NCI-H345 (cell line): Measurements from ENCODE around the gene KDM4C.
"Not testable (repeated sequence)": the region's sequence is repeated elsewhere in the genome, so short reads cannot be mapped to it uniquely, and the experiment has no call there.

Experiments
- DNase-seq: peaks from one replicate; lab custom pipeline; 2025; lab: John Stamatoyannopoulos, UW

KDM4C gene

DNA sequence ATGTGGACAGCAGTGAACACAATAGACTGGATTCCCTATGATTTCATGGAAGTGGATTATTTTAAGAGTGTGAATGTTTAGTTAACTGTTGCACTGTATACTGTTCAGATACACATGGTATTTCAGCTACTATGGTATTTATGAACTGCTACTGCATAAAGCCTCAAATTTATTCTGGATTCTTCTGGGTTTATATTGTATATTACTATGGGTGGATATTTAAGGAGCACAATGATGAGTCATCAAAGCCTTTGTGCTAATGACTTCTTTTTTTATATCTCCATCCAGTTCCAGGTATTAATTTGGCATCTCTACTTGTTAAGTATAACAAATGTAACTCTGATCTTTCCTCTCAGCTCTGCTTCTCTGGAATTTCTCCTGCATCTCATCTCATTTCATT is 6.8 kb downstream of the KDM4C start:
- no peak for DNase-seq

DNA sequence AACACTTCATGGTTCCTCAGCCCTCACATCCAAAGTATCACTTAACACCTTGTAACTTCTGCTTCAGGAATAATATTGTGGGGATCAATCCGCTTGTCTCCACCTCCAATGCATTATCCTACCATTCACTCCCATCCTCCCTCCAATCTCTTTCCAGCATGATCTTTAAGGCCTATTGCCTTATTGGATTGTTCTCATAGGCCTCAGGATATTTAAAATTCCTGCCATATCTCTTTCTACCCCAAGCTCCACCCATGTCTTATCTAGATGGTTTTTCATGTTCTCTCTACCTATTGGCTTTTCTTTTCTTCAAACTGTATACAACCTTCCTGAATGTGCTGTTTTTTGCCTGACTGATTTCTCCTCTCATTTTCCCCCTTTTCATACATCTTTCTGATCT is 7.2 kb downstream of the KDM4C start:
- DNase-seq: no peak

DNA sequence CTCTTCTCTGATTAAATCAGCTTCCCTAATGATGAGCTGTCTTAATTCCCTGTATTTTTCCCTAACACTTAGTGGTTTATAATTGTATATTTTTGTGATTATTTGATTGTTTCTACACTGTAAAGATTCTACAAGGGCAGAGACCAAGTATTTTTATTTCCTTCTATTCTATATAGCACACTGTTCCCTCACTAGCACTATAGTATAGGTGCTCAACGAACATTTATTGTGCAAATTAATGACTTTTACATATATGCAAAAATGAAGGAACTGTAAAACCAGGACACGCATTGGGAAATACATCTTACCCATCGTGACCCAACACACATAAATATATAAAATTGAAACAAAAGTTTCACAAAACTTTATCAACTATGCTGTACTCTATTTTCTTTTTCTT is 7.6 kb downstream of the KDM4C start:
- DNase-seq: no peak

DNA sequence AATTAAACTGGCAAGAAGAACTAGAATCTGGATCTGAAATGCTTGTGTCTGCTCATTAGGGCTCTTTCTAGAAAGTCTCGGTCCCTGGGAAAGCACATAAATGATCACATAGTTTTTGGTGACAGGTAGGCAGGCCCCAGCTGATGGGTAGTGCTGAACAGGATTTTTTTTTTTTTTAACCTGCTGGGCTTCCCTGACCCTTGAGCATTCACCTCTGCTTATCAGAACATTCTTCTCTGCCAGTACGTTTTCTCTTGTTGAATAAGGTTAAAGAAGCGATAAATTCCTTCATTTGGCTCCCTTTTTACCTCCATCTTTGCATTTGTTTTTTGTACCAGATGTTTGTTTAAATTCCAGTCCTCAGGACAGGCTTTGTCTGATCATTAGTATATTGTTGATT is 8.8 kb downstream of the KDM4C start:
- no peak for DNase-seq

DNA sequence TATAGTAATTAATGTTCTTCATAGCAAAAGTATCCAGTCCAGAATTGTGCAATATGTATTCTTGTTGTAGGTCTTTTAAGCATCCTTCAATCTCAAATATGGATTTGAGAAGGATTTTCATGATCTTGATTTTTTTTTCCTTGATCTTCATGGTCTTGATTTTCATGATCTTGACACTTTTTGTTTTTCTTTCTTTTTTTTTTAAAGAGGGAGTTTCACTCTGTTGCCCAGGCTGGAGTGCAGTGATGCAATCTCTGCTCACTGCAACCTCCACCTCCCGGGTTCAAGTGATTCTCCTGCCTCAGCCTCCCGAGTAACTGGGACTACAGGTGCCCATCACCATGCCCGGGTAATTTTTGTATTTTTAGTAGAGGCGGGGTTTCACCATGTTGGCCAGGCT is 10.8 kb downstream of the KDM4C start:
- DNase-seq: not testable (repeated sequence)

DNA sequence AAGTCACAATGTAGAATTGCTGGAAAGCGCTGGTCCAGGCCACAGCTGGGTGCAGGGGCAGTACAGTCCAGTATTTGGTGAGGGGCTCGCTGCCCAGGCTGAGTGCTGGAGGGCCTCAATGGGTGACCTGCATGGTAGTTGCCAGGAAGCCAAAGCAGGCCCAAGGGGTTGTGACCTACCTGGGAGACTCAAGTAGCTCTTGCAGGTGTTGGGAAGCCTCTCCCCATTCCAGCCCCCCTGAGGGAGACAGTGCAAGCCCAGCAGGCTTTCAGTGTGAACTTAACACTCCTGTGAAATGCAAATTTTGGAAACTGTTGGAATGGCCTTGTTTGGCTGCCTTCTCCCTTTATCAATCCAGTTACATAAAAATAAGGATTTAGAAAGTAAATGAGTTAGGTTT is 13.9 kb downstream of the KDM4C start:
- DNase-seq: no peak

DNA sequence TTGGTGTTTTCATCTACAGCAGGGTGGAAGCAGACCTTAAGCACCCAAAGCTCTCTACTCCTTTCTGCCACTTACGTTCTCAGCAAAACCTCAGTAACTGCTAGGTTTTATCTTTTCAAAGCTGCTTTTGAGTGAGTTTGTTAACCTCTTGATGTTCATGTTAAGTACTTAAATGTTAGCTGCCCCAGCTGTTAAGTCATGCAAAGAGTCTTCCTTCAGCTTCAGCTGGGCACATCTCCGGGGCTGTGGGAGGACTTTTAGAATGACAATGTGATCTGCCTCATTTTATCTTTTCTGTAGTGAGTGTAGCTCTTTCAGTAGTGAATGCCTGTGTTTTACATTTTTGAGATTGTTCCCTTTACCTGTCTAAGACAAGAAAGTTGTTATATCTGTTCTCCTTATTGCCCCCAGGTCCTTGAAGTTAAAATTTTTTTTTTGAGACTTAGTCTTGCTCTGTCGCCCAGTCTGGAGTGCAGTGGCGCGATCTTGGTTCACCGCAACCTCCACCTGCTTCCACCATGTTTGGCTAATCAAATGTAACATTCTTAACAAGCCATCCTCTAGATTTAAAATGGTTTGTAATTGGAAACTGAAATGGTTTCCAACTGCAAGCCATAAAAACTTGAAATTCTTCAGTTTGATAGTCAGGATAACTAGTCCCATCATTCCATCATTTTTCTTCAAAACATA is 19.6 kb downstream of the KDM4C start:
- DNase-seq: no peak

DNA sequence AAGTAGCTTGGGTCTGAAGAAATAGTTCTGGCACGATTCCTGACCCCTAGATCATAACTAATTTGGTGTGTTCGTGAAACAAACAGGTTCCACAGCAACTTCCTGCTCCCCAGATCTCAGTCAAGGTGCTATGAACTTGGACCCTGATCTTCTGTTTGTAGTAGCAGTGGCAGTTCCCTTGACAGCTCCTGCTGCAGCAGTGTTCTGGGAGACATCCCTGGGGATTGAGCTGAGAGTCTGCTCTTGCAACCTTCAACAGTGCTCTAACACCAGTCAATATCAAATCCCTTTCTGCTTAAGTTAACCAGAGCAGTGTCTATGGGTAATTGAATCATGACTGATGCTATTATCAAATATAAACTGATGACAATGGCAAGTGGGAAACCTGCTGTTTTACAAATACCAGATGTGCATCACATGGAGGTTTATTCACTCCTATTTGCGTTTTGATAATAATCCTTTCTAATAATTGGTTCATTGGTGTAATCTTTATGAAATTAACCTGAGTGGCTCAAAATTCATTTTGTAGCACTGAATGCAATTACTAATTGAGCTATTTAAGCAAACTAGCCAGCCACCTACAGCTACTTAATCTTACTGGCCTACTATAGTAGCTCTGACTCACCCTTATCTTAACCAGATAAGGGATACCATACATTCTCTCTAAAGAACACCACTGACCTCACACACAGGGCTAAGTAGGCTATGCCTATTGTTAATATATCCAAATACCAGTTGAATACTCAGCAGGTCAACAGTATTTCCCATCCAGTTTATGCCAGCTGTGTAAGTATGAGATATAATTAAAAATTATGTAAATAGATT is 21.9 kb downstream of the KDM4C start:
- peak; percentile 16 for DNase-seq

DNA sequence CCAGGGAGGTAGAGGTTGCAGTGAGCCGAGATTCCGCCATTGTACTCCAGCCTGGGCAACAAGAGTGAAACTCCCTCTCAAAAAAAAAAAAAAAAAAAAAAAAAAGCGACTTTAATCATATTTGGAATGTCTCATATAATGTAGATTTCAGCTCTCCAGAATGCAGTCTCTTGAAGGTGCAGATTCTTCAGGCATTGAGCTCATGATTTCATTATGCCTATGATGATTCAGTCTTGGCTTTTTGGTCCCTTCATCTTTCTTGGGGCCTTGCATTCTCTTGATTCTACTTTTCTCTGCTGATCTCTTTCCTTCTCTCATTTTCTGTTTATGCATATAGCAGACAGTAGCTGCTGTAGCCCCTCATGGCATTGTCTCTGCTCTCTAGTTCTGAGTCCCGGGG is 22.9 kb downstream of the KDM4C start:
- DNase-seq: no peak

DNA sequence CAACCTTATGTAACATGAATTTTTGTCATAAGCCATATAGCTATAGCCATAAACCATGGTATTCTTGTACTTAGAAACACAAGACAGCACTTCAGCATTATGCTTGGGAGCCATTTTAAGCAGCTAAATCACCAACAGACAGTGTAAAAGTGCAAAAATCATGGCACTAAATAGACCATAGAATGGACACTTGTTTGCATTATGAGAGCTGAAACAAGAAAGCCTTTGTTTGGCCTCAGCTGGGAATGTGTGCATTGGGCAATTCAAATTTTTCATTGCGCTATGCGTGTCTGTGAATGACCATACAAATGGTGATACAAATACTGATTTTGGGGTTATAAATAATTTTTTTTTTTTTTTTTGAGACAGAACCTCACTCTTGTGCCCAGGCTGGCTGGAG is 23.7 kb downstream of the KDM4C start:
- DNase-seq: no peak

DNA sequence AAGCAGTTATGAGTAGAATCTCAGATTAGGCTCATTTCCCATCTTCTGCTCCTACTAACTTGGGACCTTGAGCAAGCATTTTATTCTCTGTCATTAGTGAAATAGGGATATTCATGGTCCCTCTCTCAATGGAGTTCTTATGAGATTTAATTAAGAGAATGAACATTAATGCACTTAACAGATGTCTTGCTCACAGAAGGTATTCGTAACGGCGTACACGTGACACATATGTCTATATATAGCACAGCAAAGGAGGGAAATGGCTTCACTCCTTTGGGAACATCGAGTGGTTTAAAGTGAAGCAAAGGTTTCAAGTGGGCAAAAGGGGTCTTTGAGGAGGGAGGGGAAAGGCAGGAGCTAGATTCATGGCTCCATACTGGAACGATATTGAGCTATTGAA is 24.6 kb downstream of the KDM4C start:
- DNase-seq: no peak

DNA sequence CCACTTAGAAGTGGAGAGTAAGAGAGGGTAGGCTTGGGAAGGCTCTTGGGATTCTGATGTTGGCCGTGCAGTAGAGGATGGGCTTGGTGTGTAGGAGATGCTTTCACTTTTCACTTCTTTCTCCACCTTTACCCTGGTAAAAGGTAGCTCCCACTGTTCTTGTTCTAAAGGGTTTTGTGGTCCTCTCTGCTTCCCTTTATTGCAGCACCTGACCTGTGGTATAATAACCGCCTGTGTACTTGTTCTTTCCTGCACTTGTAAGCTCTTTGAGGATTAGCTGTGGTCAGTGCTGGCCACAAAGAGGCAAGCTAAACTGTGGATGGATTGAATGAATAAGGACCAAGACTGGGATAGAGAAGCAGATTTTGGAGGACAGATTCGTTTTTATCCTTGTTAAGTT is 25.2 kb downstream of the KDM4C start:
- DNase-seq: no peak

DNA sequence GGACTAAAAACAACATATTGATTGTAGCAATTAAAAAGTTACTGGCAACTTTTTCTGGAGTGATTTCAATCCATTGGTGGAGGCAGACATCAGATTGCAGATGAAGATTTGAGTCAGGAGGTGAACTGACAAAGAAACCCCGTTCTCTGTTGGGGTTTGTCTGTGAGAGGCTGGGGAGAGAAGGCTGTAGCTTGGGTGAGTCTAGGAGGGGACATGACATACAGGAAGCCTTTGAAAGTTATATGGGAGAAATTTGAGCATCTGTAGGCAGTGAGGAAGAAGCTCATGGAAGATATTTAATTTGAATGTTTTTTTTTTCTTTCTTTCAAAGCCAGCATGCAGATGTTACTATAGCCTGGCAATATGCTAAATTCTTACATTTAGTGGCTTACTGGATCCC is 26.0 kb downstream of the KDM4C start:
- no peak for DNase-seq

DNA sequence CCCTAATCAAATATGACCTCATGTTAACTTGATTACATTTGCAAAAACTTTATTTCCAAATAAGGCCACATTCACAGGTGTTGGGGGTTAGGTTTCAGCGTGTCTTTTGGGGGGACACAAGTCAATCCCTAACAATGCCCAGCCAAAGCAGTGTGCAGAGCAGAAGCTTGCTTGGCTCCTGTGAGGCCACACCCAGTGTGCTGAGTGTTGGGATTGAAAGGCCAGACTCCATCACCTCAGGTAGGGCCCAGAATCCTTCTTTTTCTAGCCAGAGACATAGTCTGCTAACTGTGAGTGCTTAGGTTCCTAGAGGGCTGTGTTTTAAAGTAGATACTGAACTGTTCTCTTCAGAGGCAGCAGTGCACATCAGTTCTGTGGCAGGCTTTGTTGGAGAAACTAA is 27.9 kb downstream of the KDM4C start:
- DNase-seq: no peak

DNA sequence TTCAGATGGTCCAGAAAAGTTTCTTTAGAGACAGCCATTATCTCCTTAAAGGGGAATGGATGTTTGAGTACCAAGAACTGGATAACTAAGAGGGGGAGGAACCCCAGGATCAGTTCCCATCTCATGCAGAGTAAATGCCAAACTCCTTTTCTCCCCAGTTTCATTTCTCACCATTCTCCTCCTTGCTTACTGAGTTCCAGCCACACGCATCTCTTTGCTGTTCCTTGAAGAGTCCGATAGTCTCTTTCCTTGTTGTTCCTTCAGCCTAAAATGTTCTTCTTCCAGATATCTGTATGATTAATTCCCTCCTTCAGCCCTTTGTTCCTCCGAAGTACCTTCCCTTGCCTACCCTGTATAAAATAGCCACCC is 30.0 kb downstream of the KDM4C start:
- no peak for DNase-seq

DNA sequence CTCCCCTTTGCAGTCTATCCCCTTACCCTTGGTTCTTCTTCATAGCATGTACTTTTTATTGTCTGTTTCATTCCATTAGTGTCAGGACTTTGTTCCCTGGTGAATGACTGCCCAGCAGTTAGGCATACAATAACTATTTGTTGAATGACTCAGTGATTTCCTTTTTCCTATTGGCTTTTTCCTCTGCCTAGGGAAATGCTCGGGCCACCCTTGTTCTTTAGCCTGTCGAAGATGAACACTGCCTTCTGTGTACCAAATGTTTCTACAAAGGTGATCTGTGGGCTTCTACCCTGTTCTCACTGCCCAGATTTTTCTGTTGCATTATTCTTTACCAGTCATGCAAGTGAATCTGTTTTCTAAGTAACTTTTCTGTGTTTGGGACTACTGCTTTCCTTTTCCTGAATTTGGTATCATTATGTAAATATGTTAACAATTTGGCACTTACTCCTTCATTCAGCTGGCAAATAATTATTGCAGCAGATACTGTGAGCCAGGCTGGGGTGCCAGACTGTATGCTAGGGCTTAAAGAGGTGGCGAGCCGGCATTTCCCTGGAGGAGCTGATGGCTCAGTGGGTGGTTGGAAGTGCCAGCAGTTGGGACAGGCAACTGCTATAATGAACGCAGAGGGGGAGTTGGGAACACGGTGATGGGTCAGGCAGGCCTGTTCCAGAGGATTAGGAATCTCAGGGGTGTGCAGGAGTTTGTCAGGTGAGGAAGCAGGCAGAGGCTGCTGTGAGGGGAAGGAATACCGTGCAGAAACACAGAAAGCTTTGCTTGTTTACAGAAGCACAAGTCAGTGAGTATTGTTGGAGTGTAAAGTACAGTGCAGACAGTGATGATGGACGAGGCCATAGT is 30.6 kb downstream of the KDM4C start:
- no peak for DNase-seq

DNA sequence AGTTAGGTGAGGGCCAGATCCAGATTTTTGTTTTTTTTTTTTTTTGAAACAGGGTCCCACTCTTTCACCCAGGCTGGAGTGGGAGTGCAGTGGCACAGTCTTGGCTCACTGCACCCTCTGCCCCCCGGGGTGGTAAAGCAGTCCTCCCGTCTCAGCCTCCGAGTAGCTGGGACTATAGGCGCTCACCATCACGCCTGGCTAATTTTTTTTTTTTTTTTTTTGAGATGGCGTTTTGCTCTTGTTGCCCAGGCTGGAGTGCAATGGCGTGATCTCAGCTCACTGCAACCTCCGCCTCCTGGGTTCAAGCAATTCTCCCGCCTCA is 31.2 kb downstream of the KDM4C start:
- DNase-seq: not testable (repeated sequence)

DNA sequence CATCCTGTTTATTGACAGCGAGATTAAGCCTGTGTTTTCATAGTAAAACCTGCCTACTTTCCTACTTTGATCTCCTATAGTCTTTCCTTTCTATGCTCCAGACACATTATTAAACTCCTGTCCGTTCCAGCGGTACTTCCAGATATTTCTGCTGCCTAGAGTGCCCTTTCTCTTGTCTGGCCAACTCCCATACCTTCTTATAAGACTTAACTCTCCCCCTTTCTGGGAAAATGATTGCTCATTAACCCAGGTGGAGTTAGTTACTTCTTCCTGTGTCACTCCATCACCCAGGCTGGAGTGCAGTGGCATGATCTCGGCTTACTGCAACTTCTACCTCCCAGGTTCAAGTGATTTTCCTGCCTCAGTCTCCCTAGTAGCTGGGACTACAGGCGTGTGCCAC is 33.1 kb downstream of the KDM4C start:
- no peak for DNase-seq

DNA sequence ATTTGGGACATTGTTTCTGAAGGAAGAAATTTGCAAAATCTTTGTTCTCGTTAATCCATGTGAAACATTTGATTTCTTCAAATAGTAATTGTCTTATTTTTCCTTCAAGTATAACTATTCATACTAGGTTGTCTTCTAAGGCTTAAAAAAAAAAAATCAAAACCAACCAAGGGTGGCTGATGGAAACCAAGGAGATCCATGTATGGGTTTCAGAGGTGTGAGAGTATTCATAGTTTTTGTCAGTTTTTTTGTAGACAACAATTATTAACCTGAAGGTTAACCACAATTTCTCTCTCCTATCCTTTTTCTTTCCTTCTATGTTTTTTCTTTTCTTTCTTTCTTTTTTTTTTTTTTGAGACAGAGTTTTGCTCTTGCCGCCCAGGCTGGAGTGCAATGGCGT is 35.4 kb downstream of the KDM4C start:
- DNase-seq: no peak

DNA sequence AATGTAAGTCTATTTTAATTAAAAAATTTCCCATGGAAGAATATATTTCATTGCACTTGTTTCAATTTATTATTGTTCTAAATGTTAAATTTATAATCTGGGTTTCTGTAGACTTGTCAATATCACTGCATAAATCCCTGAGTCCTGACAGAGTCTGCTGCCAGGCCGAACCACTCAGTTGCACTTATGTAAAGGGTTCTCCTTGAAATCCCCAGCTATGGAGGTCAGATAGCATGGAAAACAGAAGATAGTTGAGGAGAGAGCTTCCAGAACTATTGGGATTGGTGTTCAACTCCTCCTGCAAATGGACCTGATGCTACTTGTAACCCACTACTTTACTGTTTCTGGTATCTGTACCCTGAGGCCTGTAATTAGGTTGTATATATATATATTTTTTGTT is 37.2 kb downstream of the KDM4C start:
- DNase-seq: no peak

DNA sequence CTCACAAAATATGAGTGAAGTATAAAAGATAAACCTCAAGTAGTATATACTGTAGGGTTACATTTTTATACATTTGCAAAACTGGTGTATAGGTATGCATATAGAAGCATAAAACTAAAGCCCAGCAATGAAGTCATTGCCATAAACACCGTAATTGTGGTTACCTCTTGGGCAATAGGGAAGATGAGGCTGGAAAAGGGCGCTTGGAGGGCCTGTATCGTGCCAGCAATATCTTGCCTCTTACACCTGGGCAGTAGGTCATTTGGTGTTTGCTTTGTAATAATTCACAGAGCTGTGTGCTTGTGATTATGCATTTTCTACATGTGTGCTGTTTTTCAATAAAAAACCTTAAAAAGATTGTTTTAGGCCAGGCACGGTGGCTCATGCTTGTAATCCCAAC is 45.2 kb downstream of the KDM4C start:
- DNase-seq: no peak

DNA sequence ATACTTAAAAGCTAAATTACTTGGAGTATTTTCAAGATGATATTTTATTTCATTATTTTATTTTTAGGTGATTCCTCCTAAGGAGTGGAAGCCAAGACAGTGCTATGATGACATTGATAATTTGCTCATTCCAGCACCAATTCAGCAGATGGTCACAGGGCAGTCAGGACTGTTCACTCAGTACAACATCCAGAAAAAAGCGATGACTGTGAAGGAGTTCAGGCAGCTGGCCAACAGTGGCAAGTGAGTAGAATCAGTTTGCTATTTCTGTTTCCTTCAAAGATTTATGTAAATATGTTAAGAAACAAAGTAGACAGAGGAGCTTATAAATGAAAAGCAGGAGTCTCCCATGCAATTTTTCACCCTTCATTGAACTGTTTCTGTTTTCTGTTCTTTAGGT is 47.8 kb downstream of the KDM4C start:
- DNase-seq: no peak

DNA sequence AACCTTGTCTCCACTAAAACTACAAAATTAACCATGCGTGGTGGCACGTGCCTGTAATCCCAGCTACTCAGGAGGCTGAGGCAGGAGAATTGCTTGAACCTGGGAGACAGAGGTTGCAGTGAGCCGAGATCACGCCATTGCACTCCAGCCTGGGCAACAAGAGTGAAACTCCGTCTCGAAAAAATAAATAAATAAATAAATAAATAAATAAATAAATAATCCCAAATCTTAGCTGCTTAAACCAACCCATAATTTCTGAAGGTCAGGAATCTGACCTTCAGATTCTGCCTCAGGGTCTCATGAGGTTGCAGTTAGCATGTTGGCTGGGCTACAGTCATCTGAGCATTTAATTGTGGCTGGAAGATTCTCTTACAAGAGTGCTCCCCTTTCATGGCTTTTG is 48.5 kb downstream of the KDM4C start:
- not testable (repeated sequence) for DNase-seq
